Smooth muscle cell of the brain vasculature (primary cell): ENCODE measurements around the gene STING1.

ENCODE experiments used
- DNase-seq: peaks from one replicate; pipeline ENCODE4 v3.0.0-alpha.2; 2012; ENCODE audit warnings: low read depth, low spot score

The STING1 gene

GRCh38 chr5:139468421-139468931 lies 14.1 kb downstream of the STING1 start:
- DNase-seq = no peak

- no peak for DNase-seq
These were observed 19.8 kb downstream of the STING1 start, which contains the start of gene ECSCR for GRCh38 chr5:139462586-139463276. ECSCR (minus strand) TSS chr5:139462743; CDS start chr5:139462670, 73 bp downstream.

- no peak for DNase-seq
These were observed 20.9 kb downstream of the STING1 start for GRCh38 chr5:139461698-139462097.

- no peak for DNase-seq
These were observed 21.4 kb downstream of the STING1 start for GRCh38 chr5:139461176-139461575.

- DNase-seq = no peak
These were observed 22.1 kb downstream of the STING1 start for GRCh38 chr5:139460455-139460854.

- no peak for DNase-seq
These were observed 23.1 kb downstream of the STING1 start for GRCh38 chr5:139459451-139459934.

GRCh38 chr5:139458580-139459407 lies 23.8 kb downstream of the STING1 start:
- DNase-seq = no peak

- no peak for DNase-seq
These were observed 24.8 kb downstream of the STING1 start for GRCh38 chr5:139457653-139458306.

GRCh38 chr5:139457241-139457640 lies 25.3 kb downstream of the STING1 start:
- DNase-seq = no peak

- no peak for DNase-seq
These were observed 25.8 kb downstream of the STING1 start for GRCh38 chr5:139456776-139457175.

GRCh38 chr5:139454568-139455290 lies 27.8 kb downstream of the STING1 start:
- DNase-seq = no peak

- DNase-seq = no peak
These were observed 28.6 kb downstream of the STING1 start for GRCh38 chr5:139453683-139454567.

- DNase-seq = no peak
These were observed 30.5 kb downstream of the STING1 start for GRCh38 chr5:139451878-139452660.

GRCh38 chr5:139451176-139451575 lies 31.4 kb downstream of the STING1 start:
- DNase-seq = no peak

- DNase-seq = no peak
These were observed 35.4 kb downstream of the STING1 start for GRCh38 chr5:139446956-139447779.

- DNase-seq = no peak
These were observed 37.0 kb downstream of the STING1 start for GRCh38 chr5:139445325-139446170.

- no peak for DNase-seq
These were observed 38.6 kb downstream of the STING1 start for GRCh38 chr5:139443831-139444453.
